ENCODE measurements around the gene NUP153.
"Not testable (repeated sequence)": the region's sequence is repeated elsewhere in the genome, so short reads cannot be mapped to it uniquely, and the experiment has no call there.

NUP153 gene

GRCh38 chr6:17712576-17712975 lies 5.9 kb upstream of the NUP153 start:
- no peak for DNase-seq

DNA sequence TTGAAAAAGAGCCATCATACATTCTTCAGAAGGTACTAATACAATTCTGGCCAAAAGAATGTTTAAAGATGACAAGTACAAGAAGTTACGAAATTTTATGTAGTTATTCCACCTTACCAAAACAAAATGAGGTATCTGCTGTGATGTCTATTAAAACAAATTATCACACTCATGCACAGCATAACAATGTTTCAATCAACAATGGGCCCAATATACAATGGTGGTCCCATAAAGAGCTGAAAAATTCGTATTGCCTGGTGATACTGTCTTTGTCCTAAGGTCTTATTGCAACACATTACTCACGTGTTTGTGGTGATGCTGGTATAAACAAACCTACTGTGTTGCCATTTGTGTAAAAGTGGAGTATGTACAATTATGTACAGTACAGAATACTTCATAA lies 3.6 kb upstream of the NUP153 start:
- DNase-seq: no peak

DNA sequence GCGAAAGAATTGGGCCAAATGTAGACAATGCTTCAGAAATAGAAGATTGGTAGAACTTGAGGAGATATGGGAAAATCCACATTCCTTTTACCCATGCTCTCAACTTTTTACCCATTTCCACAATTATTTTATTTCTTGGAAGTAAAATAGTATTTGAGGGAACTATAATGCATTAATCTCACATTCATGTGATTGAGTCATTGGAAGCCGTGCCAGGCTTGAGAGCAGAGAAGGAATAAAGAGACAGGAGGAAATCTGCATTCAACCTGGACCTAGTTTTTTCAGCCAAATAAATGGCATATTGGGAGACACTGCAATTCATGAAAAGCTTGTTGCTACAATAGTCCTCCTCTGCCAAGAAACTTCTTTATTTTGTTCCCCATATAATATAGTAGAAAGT lies 2.8 kb upstream of the NUP153 start:
- DNase-seq: no peak

DNA sequence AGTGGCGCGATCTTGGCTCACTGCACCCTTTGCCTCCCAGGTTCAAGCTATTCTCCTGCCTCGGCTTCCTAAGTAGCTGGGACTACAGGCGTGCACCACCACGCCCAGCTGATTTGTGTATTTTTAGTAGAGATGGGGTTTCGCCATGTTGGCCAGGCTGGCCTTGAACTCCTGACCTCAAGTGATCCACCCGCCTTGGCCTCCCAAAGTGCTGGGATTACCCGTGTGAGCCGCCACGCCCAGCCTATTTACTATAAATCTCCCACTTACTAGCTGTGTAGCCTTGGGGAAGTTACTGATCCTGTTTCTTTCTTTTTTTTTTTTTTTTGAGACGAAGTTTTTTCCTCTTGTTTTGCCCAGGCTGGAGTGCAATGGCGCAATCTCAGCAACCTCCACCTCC lies 1.3 kb upstream of the NUP153 start:
- DNase-seq: not testable (repeated sequence)

GRCh38 chr6:17707371-17707651 lies 586 bp upstream of the NUP153 start:
- no peak for DNase-seq

DNA sequence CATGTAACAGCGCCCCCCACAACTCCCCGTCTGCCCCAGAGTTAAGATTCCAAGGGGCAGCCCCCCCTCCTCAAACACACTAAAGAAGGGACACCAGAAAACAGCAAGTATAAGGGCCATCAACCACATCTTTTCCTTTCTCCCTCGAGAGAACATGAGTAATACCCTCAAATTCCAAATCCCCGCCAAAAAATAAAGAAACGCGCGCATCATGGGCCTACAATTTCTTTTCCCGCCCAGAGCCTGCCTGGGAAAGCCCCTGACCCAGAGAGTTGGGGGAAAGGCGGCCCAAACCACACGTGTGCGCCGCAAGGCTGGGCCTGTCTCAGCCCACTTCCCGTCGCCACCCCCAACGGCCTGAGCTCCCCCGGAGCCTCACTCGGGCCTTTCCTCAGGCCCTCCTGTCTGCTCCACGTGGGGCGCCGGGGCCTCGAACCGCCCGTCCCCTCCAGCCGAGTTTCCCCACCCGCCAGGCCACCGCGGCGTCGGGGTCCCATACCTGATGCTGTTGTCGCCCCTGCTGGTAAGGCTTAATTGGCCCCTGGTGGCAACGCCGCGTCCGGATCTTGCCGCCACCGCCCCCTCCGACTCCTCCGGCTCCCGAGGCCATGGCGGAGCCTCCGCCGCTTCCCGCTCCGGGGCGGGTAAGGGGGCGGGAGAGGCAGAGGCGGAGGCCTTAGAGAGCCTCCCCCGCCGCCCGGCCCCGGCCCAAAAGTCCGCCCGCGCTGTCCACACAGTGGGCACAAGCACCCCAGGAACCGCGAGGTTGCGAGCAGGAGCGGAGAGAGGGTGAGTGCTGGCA lies 746 bp downstream of the NUP153 start:
- DNase-seq: peak; percentile 88

GRCh38 chr6:17705428-17705777 lies 1.3 kb downstream of the NUP153 start:
- DNase-seq: no peak

DNA sequence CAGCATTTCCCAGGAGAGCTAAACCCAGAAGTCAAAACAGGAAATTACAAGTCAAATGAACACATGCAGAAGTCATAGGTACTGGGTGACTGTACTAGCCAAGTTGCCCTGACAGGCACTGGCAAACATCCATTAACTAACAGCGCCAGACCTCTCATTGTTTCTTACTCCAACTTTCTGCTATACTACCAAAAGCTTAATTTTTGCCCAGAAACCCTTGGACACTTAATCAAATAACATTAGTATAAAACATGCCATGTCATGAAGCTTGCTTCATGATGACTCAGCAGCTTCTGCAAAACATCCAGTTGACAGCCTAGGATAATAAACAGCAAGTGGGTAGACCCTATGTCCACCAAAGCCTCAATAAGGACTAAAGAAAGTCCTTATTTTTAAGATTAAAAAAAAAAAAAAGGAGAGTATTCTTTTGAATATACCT lies 3.5 kb downstream of the NUP153 start:
- no peak for DNase-seq

GRCh38 chr6:17700421-17701416 lies 6.0 kb downstream of the NUP153 start:
- DNase-seq: no peak

GRCh38 chr6:17691925-17692538 lies 14.7 kb downstream of the NUP153 start:
- DNase-seq: no peak

- DNase-seq: no peak
These were observed 18.2 kb downstream of the NUP153 start for GRCh38 chr6:17688481-17688880.

DNA sequence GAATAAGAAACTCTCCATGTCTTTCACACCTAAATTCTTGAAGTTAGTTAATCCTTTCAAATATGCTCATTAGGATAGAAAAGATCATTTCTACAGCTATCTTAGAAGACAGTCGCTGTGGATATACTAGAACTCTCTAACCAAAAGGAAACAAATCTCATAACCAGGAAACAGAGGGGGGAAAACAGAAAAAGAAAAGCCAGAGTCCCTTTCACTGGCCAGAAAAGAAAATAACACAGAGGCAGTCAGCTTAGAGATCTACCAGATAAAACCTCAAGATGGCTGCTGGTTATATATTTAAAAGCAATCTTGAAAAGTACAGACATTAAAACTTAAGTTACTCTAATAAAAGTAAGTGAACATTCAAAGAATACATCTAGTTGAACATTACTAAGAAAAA lies 19.6 kb downstream of the NUP153 start:
- DNase-seq: no peak

- no peak for DNase-seq
These were observed 22.6 kb downstream of the NUP153 start for GRCh38 chr6:17684134-17684533.

DNA sequence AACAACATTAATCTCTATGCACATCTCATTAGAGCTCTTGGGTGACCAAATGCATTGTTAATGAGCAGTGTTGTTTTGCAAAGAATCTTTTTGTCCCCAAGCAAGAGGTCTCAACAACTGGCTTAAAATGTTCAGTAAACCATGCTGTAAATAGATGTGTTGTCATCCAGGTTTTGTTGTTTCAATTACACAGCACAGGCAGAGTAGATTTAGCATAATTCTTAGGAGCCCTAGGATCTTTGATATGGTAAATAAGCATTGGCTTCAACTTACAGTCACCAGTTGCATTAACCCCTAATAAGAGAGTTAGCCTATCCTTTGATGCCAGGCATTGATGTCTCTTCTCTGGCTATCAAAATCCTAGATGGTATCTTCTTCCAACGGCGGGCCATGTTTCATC lies 23.3 kb downstream of the NUP153 start:
- no peak for DNase-seq

- DNase-seq: no peak
These were observed 27.0 kb downstream of the NUP153 start for GRCh38 chr6:17679726-17680125.

- DNase-seq: no peak
These were observed 29.1 kb downstream of the NUP153 start for GRCh38 chr6:17677602-17678001.

- no peak for DNase-seq
These were observed 33.0 kb downstream of the NUP153 start for GRCh38 chr6:17673543-17674254.

DNA sequence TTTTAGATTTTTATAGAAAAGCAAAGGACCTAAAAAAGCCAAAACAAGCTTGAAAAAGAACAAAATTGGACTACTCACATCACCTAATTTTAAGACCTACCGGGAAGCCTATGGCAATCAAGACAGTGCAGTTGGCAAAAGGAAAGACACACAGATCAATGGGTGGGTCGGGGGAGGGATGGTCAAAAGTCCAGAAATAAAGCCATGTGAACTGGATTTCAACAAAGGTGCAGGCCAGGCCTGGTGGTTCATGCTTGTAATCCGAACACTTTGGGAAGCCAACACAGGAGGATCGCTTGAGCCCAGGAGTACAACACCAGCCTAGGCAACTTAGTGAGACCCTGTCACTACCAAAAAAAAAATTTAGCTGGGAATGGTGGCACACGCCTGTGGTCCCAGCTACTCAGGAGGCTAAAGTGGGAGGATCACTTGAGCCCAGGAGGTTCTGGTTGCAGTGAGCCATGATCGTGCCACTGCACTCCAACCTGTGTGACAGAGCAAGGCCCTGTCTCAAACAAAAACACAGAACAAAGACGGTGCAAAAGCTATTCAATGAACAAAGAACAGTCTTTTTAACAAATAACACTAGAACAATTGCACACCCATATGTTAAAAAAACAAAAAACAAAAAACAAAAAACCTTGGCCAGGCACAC lies 34.5 kb downstream of the NUP153 start:
- no peak for DNase-seq

GRCh38 chr6:17666646-17667045 lies 40.1 kb downstream of the NUP153 start:
- DNase-seq: no peak

GRCh38 chr6:17665132-17665531 lies 41.6 kb downstream of the NUP153 start:
- no peak for DNase-seq

GRCh38 chr6:17663226-17663625 lies 43.5 kb downstream of the NUP153 start:
- no peak for DNase-seq

- no peak for DNase-seq
These were observed 44.1 kb downstream of the NUP153 start for GRCh38 chr6:17662585-17662984.

GRCh38 chr6:17656644-17657043 lies 50.1 kb downstream of the NUP153 start:
- no peak for DNase-seq
